Central memory CD4-positive, alpha-beta T cell (primary cell): ENCODE results near the gene THEMIS.
"Not testable (repeated sequence)": the region's sequence is repeated elsewhere in the genome, so short reads cannot be mapped to it uniquely, and the experiment has no call there.

Experiments used
- DNase-seq: peaks from one replicate; pipeline ENCODE4 v3.0.0; 2022
- total RNA-seq, 3 experiments: gene quantifications; one replicate each; lab custom pipeline; 2026; lab: John Stamatoyannopoulos, UW

Gene THEMIS
- 25.7 to 206 (median 116) reads per million in 3 experiments for total RNA-seq

- DNase-seq: peak; percentile 69
Measured at GRCh38 chr6:127900935-127901334, at the start of gene THEMIS. THEMIS (minus strand) TSS chr6:127901058; CDS start chr6:127900932, 126 bp downstream.

- no peak for DNase-seq
Measured at GRCh38 chr6:127949251-127949650, 48.4 kb upstream of the THEMIS start.

- DNase-seq: no peak
Measured at GRCh38 chr6:127946388-127946787, 45.5 kb upstream of the THEMIS start.

- no peak for DNase-seq
Measured at GRCh38 chr6:127945434-127946097, 44.7 kb upstream of the THEMIS start.

- DNase-seq: no peak
Measured at GRCh38 chr6:127941228-127941627, 40.4 kb upstream of the THEMIS start.

- no peak for DNase-seq
Measured at GRCh38 chr6:127939442-127940066, 38.7 kb upstream of the THEMIS start.

- DNase-seq: peak; percentile 20
Measured at GRCh38 chr6:127938701-127939100, 37.8 kb upstream of the THEMIS start.

- no peak for DNase-seq
Measured at GRCh38 chr6:127937747-127938146, 36.9 kb upstream of the THEMIS start.

GRCh38 chr6:127937102-127937501 is 36.2 kb upstream of the THEMIS start:
- DNase-seq: no peak

- no peak for DNase-seq
Measured at GRCh38 chr6:127934956-127935355, 34.1 kb upstream of the THEMIS start.

- DNase-seq: peak; percentile 68
Measured at GRCh38 chr6:127933852-127934840, 33.3 kb upstream of the THEMIS start.

GRCh38 chr6:127933137-127933536 is 32.3 kb upstream of the THEMIS start:
- DNase-seq: no peak

- DNase-seq: no peak
Measured at GRCh38 chr6:127932708-127933107, 31.9 kb upstream of the THEMIS start.

- DNase-seq: not testable (repeated sequence)
Measured at GRCh38 chr6:127926441-127926840, 25.6 kb upstream of the THEMIS start.

- DNase-seq: no peak
Measured at GRCh38 chr6:127924440-127924839, 23.6 kb upstream of the THEMIS start.

- DNase-seq: no peak
Measured at GRCh38 chr6:127924031-127924430, 23.2 kb upstream of the THEMIS start.

GRCh38 chr6:127923135-127923534 is 22.3 kb upstream of the THEMIS start:
- DNase-seq: peak; percentile 37

GRCh38 chr6:127921982-127922381 is 21.1 kb upstream of the THEMIS start:
- DNase-seq: no peak

GRCh38 chr6:127920804-127921203 is 19.9 kb upstream of the THEMIS start:
- no peak for DNase-seq

GRCh38 chr6:127918506-127919427 is 17.9 kb upstream of the THEMIS start:
- DNase-seq: peak; percentile 75

- no peak for DNase-seq
Measured at GRCh38 chr6:127917766-127918165, 16.9 kb upstream of the THEMIS start.

- no peak for DNase-seq
Measured at GRCh38 chr6:127914240-127914639, 13.4 kb upstream of the THEMIS start.
